ENCODE results near the gene ERP44.

GRCh38 chr9:99980598-99980997 lies 118.2 kb downstream of the ERP44 start:
- TF ChIP-seq CTCF (IDR thresholded peaks at IDR 0.05) (no peak), POLR2A (IDR thresholded peaks at IDR 0.05) (no peak)

Data from suprapubic skin (tissue), 3 donors.